ENCODE measurements around the gene GPSM1. TPM values are rescaled to one million over a fixed set of nuclear protein-coding genes. Genes with fewer than 3 reads are reported as not detected.
A peak's percentile ranks its signal among the peaks of the same experiment; 100 is the strongest.

Gene GPSM1
- polyA plus RNA-seq (2013) = 35.8 TPM

- Histone ChIP-seq H3K36me3 (ENCODE audit: control insufficient read depth in 4 of 4, insufficient read depth in 4 of 4, low read length in 3 of 4) (peaks cover 0 to 15% (median 5%) of the 10 kb centered on the region in 4 experiments), H3K27ac (ENCODE audit: insufficient read depth in 1 of 2, low read depth in 1 of 2, low read length in 2 of 2, poor library complexity in 1 of 2, severe bottlenecking in 2 of 2) (peak within 1 kb of the TSS; percentile 75 to 85), H3K4me1 (ENCODE audit: control extremely low read depth in 1 of 4, control insufficient read depth in 4 of 4, insufficient read depth in 4 of 4, low read length in 3 of 4) (peaks cover 0 to 76% (median 61%) of the 10 kb centered on the region in 4 experiments), H3K9me3 (ENCODE audit: control extremely low read depth in 1 of 5, control insufficient read depth in 4 of 5, insufficient read depth in 2 of 5, low read depth in 1 of 5, low read length in 4 of 5) (no peaks in the 10 kb centered on the region), H3K4me3 (ENCODE audit: control insufficient read depth in 1 of 7, extremely low read depth in 1 of 7, insufficient read depth in 4 of 7, low read depth in 2 of 7, low read length in 6 of 7) (peak within 1 kb of the TSS; percentile 36 to 88 (median 76)), H3K27me3 (replicated peaks in 2 of 5; ENCODE audit: control insufficient read depth in 4 of 5, insufficient read depth in 5 of 5, low read length in 4 of 5) (no peaks in the 10 kb centered on the region)
- WGBS (ENCODE audit: insufficient coverage) = 0% methylated on average over 18 of the region's 88 CpGs
- CTCF ChIA-PET = interaction anchor here (1.1 to 9.6 kb wide), 5 partner anchors 10 to 76 kb away, joined by 3 to 101 read pairs (median 5); no protein-coding TSS in a partner anchor
- POLR2A ChIA-PET = interaction anchor here (0.7 to 1.1 kb wide), 3 partner anchors 15 to 36 kb away, joined by 3 read pairs; partner anchors contain the start of gene DNLZ
- peak in 2 of 3 donors; percentile 62 to 65 for DNase-seq
Measured at GRCh38 chr9:136327304-136327974, at the start of gene GPSM1. TSS of gene GPSM1 (plus strand) at chr9:136327539. CDS start at chr9:136327696, 157 bp downstream.

GRCh38 chr9:136277746-136278145, 49.6 kb upstream of the GPSM1 start:
- no peak overlapping the region for H3K27ac ChIP-seq (ENCODE audit: insufficient read depth in 1 of 2, low read depth in 1 of 2, low read length in 2 of 2, poor library complexity in 1 of 2, severe bottlenecking in 2 of 2)
- POLR2A ChIA-PET = no interaction called here
- WGBS (ENCODE audit: insufficient coverage) = 94% methylated on average over 12 of the region's 14 CpGs
- H3K27me3 ChIP-seq (replicated peaks in 2 of 5; ENCODE audit: control insufficient read depth in 4 of 5, insufficient read depth in 5 of 5, low read length in 4 of 5) = peaks cover 0 to 3% (median 0%) of the 10 kb centered on the region in 5 experiments
- no peaks in the 10 kb centered on the region for H3K36me3 ChIP-seq (ENCODE audit: control insufficient read depth in 4 of 4, insufficient read depth in 4 of 4, low read length in 3 of 4)
- no peaks in the 10 kb centered on the region for H3K9me3 ChIP-seq (ENCODE audit: control extremely low read depth in 1 of 5, control insufficient read depth in 4 of 5, insufficient read depth in 2 of 5, low read depth in 1 of 5, low read length in 4 of 5)
- no peak overlapping the region for H3K4me3 ChIP-seq (ENCODE audit: control insufficient read depth in 1 of 7, extremely low read depth in 1 of 7, insufficient read depth in 4 of 7, low read depth in 2 of 7, low read length in 6 of 7)
- peaks cover 0 to 10% (median 3%) of the 10 kb centered on the region in 4 experiments for H3K4me1 ChIP-seq (ENCODE audit: control extremely low read depth in 1 of 4, control insufficient read depth in 4 of 4, insufficient read depth in 4 of 4, low read length in 3 of 4)
- CTCF ChIA-PET = interaction anchor here (0.8 to 2.4 kb wide), 6 partner anchors 11 to 145 kb away, joined by 3 to 21 read pairs (median 4); no protein-coding TSS in a partner anchor
- DNase-seq = no peak

- Histone ChIP-seq H3K9me3 (ENCODE audit: control extremely low read depth in 1 of 5, control insufficient read depth in 4 of 5, insufficient read depth in 2 of 5, low read depth in 1 of 5, low read length in 4 of 5) (no peaks in the 10 kb centered on the region), H3K27me3 (replicated peaks in 2 of 5; ENCODE audit: control insufficient read depth in 4 of 5, insufficient read depth in 5 of 5, low read length in 4 of 5) (peaks cover 0 to 3% (median 0%) of the 10 kb centered on the region in 5 experiments), H3K4me3 (ENCODE audit: control insufficient read depth in 1 of 7, extremely low read depth in 1 of 7, insufficient read depth in 4 of 7, low read depth in 2 of 7, low read length in 6 of 7) (no peak overlapping the region), H3K27ac (ENCODE audit: insufficient read depth in 1 of 2, low read depth in 1 of 2, low read length in 2 of 2, poor library complexity in 1 of 2, severe bottlenecking in 2 of 2) (no peak overlapping the region), H3K4me1 (ENCODE audit: control extremely low read depth in 1 of 4, control insufficient read depth in 4 of 4, insufficient read depth in 4 of 4, low read length in 3 of 4) (peaks cover 0 to 13% (median 4%) of the 10 kb centered on the region in 4 experiments), H3K36me3 (ENCODE audit: control insufficient read depth in 4 of 4, insufficient read depth in 4 of 4, low read length in 3 of 4) (no peaks in the 10 kb centered on the region)
- WGBS (ENCODE audit: insufficient coverage) = 93% methylated on average over 8 of the region's 9 CpGs
- ChIA-PET CTCF (interaction anchor here (0.8 to 2.4 kb wide), 6 partner anchors 11 to 146 kb away, joined by 3 to 21 read pairs (median 4); no protein-coding TSS in a partner anchor), POLR2A (no interaction called here)
- DNase-seq = no peak
Measured at GRCh38 chr9:136278221-136278620, 49.1 kb upstream of the GPSM1 start.

- Histone ChIP-seq H3K4me1 (ENCODE audit: control extremely low read depth in 1 of 4, control insufficient read depth in 4 of 4, insufficient read depth in 4 of 4, low read length in 3 of 4) (peaks cover 0 to 19% (median 6%) of the 10 kb centered on the region in 4 experiments), H3K9me3 (ENCODE audit: control extremely low read depth in 1 of 5, control insufficient read depth in 4 of 5, insufficient read depth in 2 of 5, low read depth in 1 of 5, low read length in 4 of 5) (no peaks in the 10 kb centered on the region), H3K36me3 (ENCODE audit: control insufficient read depth in 4 of 4, insufficient read depth in 4 of 4, low read length in 3 of 4) (no peaks in the 10 kb centered on the region), H3K27me3 (replicated peaks in 2 of 5; ENCODE audit: control insufficient read depth in 4 of 5, insufficient read depth in 5 of 5, low read length in 4 of 5) (peaks cover 0 to 3% (median 0%) of the 10 kb centered on the region in 5 experiments), H3K27ac (ENCODE audit: insufficient read depth in 1 of 2, low read depth in 1 of 2, low read length in 2 of 2, poor library complexity in 1 of 2, severe bottlenecking in 2 of 2) (no peak overlapping the region), H3K4me3 (ENCODE audit: control insufficient read depth in 1 of 7, extremely low read depth in 1 of 7, insufficient read depth in 4 of 7, low read depth in 2 of 7, low read length in 6 of 7) (no peak overlapping the region)
- ChIA-PET POLR2A (no interaction called here), CTCF (interaction anchor here (1.1 to 2.4 kb wide), 3 partner anchors 12 to 146 kb away, joined by 3 to 21 read pairs (median 8); no protein-coding TSS in a partner anchor)
- no CpG with 5 or more reads among the region's 1 CpG for WGBS (ENCODE audit: insufficient coverage)
- no peak for DNase-seq
Measured at GRCh38 chr9:136278894-136279293, 48.4 kb upstream of the GPSM1 start.

- Histone ChIP-seq H3K4me3 (ENCODE audit: control insufficient read depth in 1 of 7, extremely low read depth in 1 of 7, insufficient read depth in 4 of 7, low read depth in 2 of 7, low read length in 6 of 7) (no peak overlapping the region), H3K4me1 (ENCODE audit: control extremely low read depth in 1 of 4, control insufficient read depth in 4 of 4, insufficient read depth in 4 of 4, low read length in 3 of 4) (peaks cover 0 to 20% (median 6%) of the 10 kb centered on the region in 4 experiments), H3K27me3 (replicated peaks in 2 of 5; ENCODE audit: control insufficient read depth in 4 of 5, insufficient read depth in 5 of 5, low read length in 4 of 5) (peaks cover 0 to 3% (median 0%) of the 10 kb centered on the region in 5 experiments), H3K9me3 (ENCODE audit: control extremely low read depth in 1 of 5, control insufficient read depth in 4 of 5, insufficient read depth in 2 of 5, low read depth in 1 of 5, low read length in 4 of 5) (no peaks in the 10 kb centered on the region), H3K36me3 (ENCODE audit: control insufficient read depth in 4 of 4, insufficient read depth in 4 of 4, low read length in 3 of 4) (no peaks in the 10 kb centered on the region), H3K27ac (ENCODE audit: insufficient read depth in 1 of 2, low read depth in 1 of 2, low read length in 2 of 2, poor library complexity in 1 of 2, severe bottlenecking in 2 of 2) (no peak overlapping the region)
- DNase-seq = no peak
- WGBS (ENCODE audit: insufficient coverage) = 96% methylated on average over 6 of the region's 6 CpGs
- CTCF ChIA-PET = interaction anchor here (1.2 to 2.4 kb wide), 2 partner anchors 13 to 20 kb away, joined by 8 to 21 read pairs; no protein-coding TSS in a partner anchor
- POLR2A ChIA-PET = no interaction called here
Measured at GRCh38 chr9:136279471-136279870, 47.9 kb upstream of the GPSM1 start.

GRCh38 chr9:136280535-136281315, 46.6 kb upstream of the GPSM1 start:
- ChIA-PET CTCF (interaction anchor here (0.8 to 1.4 kb wide), 4 partner anchors 12 to 298 kb away, joined by 3 read pairs; no protein-coding TSS in a partner anchor), POLR2A (no interaction called here)
- Histone ChIP-seq H3K4me3 (ENCODE audit: control insufficient read depth in 1 of 7, extremely low read depth in 1 of 7, insufficient read depth in 4 of 7, low read depth in 2 of 7, low read length in 6 of 7) (no peak overlapping the region), H3K27me3 (replicated peaks in 2 of 5; ENCODE audit: control insufficient read depth in 4 of 5, insufficient read depth in 5 of 5, low read length in 4 of 5) (peaks cover 0 to 3% (median 0%) of the 10 kb centered on the region in 5 experiments), H3K27ac (ENCODE audit: insufficient read depth in 1 of 2, low read depth in 1 of 2, low read length in 2 of 2, poor library complexity in 1 of 2, severe bottlenecking in 2 of 2) (no peak overlapping the region), H3K4me1 (ENCODE audit: control extremely low read depth in 1 of 4, control insufficient read depth in 4 of 4, insufficient read depth in 4 of 4, low read length in 3 of 4) (peaks cover 0 to 20% (median 6%) of the 10 kb centered on the region in 4 experiments), H3K36me3 (ENCODE audit: control insufficient read depth in 4 of 4, insufficient read depth in 4 of 4, low read length in 3 of 4) (no peaks in the 10 kb centered on the region), H3K9me3 (ENCODE audit: control extremely low read depth in 1 of 5, control insufficient read depth in 4 of 5, insufficient read depth in 2 of 5, low read depth in 1 of 5, low read length in 4 of 5) (no peaks in the 10 kb centered on the region)
- 95% methylated on average over 12 of the region's 16 CpGs for WGBS (ENCODE audit: insufficient coverage)
- no peak for DNase-seq
